ENCODE measurements around the gene TTC7B. TPM values are rescaled to one million over a fixed set of nuclear protein-coding genes. Genes with fewer than 3 reads are reported as not detected.
A peak's percentile ranks its signal among the peaks of the same experiment; 100 is the strongest.

TTC7B gene
- total and polyA plus RNA-seq, 7 donors: 18.9 to 97.0 (median 59.0) TPM

- intact Hi-C loops (cut with DNase I): loop anchor here (2.0 to 5.0 kb wide), 6 partner anchors 58 to 461 kb away; partner anchors contain the start of genes CALM1 (in 2 of the 2) and TTC7B (in 1 of the 2)
Measured at GRCh38 chr14:90759370-90760077, 56.7 kb downstream of the TTC7B start.

GRCh38 chr14:90758959-90759358 lies 57.3 kb downstream of the TTC7B start:
- no peak for TF ChIP-seq CTCF (IDR thresholded peaks at IDR 0.05)
- DNase-seq (peak; percentile 64 to 79), ATAC-seq (peak; percentile 10 to 30 (median 16))
- H3K9me3 ChIP-seq: peaks cover 9% of the 10 kb centered on the region
- peak overlapping the region; percentile 67 for H3K4me3 ChIP-seq
- WGBS, 3 donors: 19 to 41% (median 29%) methylated on average over 13 of the region's 13 CpGs
- peaks cover 26% of the 10 kb centered on the region for H3K4me1 ChIP-seq
- no peaks in the 10 kb centered on the region for H3K27me3 ChIP-seq (ENCODE audit: insufficient read depth in 3 of 3, low read length in 2 of 3)
- peak overlapping the region; percentile 92 for H3K27ac ChIP-seq
- intact Hi-C loops (cut with DNase I): loop anchor here (1.0 to 5.0 kb wide), 5 partner anchors 132 to 457 kb away; partner anchors contain the start of gene CALM1 (in 2 of the 2)
- H3K36me3 ChIP-seq (ENCODE audit: insufficient read depth in 1 of 2, low read depth in 1 of 2): no peaks in the 10 kb centered on the region

More at GRCh38 chr14:90759370-90760077, 56.7 kb downstream of the TTC7B start:
- DNase-seq (no peak), ATAC-seq (no peak)
- H3K4me3 ChIP-seq: no peak overlapping the region
- peak overlapping the region; percentile 92 for H3K27ac ChIP-seq
- H3K4me1 ChIP-seq: peaks cover 26% of the 10 kb centered on the region
- H3K9me3 ChIP-seq: peaks cover 12% of the 10 kb centered on the region
- 70 to 78% (median 75%) methylated on average over 7 of the region's 7 CpGs for WGBS, 3 donors
- no peak for TF ChIP-seq CTCF (IDR thresholded peaks at IDR 0.05)
- no peaks in the 10 kb centered on the region for H3K36me3 ChIP-seq (ENCODE audit: insufficient read depth in 1 of 2, low read depth in 1 of 2)
- H3K27me3 ChIP-seq (ENCODE audit: insufficient read depth in 3 of 3, low read length in 2 of 3): no peaks in the 10 kb centered on the region

- Histone ChIP-seq H3K4me1 (peaks cover 26% of the 10 kb centered on the region), H3K27me3 (ENCODE audit: insufficient read depth in 3 of 3, low read length in 2 of 3) (no peaks in the 10 kb centered on the region), H3K36me3 (ENCODE audit: insufficient read depth in 1 of 2, low read depth in 1 of 2) (no peaks in the 10 kb centered on the region), H3K9me3 (peaks cover 9% of the 10 kb centered on the region), H3K4me3 (peak overlapping the region; percentile 67), H3K27ac (peak overlapping the region; percentile 98)
- DNase-seq (peak; percentile 93 to 97), ATAC-seq (peak; percentile 79 to 86 (median 81))
- intact Hi-C loops (cut with DNase I): loop anchor here (1.0 to 5.0 kb wide), 5 partner anchors 131 to 456 kb away; partner anchors contain the start of gene CALM1 (in 2 of the 2)
- TF ChIP-seq CTCF (IDR thresholded peaks at IDR 0.05): peak; percentile 89
- 1 to 2% (median 2%) methylated on average over 51 to 71 of the region's 71 CpGs for WGBS, 3 donors
Measured at GRCh38 chr14:90758028-90758889, 58.0 kb downstream of the TTC7B start.

- Histone ChIP-seq H3K27me3 (ENCODE audit: insufficient read depth in 3 of 3, low read length in 2 of 3) (no peaks in the 10 kb centered on the region), H3K4me1 (peaks cover 26% of the 10 kb centered on the region), H3K9me3 (peaks cover under 1% of the 10 kb centered on the region), H3K27ac (peak overlapping the region; percentile 98), H3K36me3 (ENCODE audit: insufficient read depth in 1 of 2, low read depth in 1 of 2) (no peaks in the 10 kb centered on the region), H3K4me3 (peak overlapping the region; percentile 65)
- ATAC-seq: peak; percentile 75 to 79 (median 75)
- no peak for TF ChIP-seq CTCF (IDR thresholded peaks at IDR 0.05)
- intact Hi-C loops (cut with DNase I): loop anchor here (5.0 kb wide), 4 partner anchors 130 to 455 kb away; partner anchors contain the start of gene CALM1 (in 2 of the 2)
- DNase-seq: peak; percentile 37 to 68
- WGBS, 3 donors: 25 to 65% (median 25%) methylated on average over 3 of the region's 3 CpGs
Measured at GRCh38 chr14:90757452-90757851, 58.8 kb downstream of the TTC7B start.

All from psoas muscle (tissue), 8 donors.